ENCODE measurements around the gene AHCY. TPM values are rescaled to one million over a fixed set of nuclear protein-coding genes. Genes with fewer than 3 reads are reported as not detected.
"Not testable (repeated sequence)": the region's sequence is repeated elsewhere in the genome, so short reads cannot be mapped to it uniquely, and the experiment has no call there.

AHCY gene
- polyA plus RNA-seq, 1 donor from 2014 or later = 27.3 TPM

DNA sequence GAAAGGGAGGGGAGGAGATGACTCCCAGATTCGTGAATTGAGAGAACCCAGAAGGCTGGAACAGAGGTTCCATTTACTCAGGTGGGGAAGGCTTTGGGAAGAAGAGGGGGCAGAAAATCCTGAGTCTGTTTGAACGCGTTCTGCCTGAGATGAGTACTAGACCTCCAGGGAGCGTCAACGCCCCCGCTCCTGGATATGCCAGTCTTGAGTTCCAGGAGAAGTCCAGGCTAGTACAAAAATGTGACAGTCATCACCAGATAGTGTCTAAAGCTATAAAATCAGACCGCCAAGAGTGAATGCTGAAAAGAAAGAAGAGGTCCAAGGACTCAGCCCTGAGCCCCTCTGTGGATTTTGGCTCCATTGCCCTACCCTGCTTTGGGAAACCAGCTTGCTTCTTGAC, 8.6 kb downstream of the AHCY start:
- Mint-ChIP-seq H3K4me1 (no peaks in the 10 kb centered on the region), H3K36me3 (peaks cover 13% of the 10 kb centered on the region), H3K4me3 (no peak overlapping the region), H3K9me3 (no peaks in the 10 kb centered on the region), H3K27me3 (no peaks in the 10 kb centered on the region), H3K27ac (no peak overlapping the region)

DNA sequence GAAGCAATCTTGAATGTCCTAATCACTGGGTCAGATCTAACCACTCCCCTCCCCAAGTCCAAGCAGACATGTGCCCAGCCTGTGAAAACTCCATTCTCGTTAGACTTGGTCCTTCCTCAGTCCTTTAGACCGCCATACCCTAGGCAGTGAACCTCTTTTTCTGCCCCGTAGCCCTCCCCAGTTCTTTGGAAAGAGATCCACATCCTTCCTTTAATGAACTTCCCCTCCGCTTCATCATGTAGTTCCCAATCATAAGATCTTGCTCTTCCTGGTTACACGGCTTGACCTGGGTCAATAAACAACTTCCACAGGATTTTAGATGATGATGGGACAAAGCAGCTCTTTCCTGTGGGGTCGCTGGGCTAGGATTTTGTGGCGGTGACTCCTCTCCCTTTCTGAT, 9.6 kb downstream of the AHCY start:
- Mint-ChIP-seq H3K36me3 (peaks cover 13% of the 10 kb centered on the region), H3K27ac (peak overlapping the region in 2 of 3 donors; percentile 14 to 91)

DNA sequence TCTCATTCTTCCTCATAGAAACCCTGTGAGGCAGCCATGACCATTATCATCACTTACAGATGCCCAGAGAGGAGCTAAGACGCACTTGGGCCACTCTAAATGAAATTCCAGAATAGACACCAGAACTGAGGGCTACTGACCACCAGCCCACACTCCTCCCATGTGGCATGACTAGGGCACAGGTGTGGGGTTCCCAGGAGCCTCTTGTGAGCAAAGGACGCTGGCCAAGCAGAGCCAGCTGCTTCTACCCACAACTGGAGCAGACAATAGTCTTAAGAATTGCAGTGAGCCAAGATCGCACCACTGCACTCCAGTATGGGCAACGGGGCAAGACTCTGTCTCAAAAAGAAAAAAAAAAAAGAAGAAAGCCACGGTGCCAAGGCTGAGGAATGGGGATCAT, 10.0 kb downstream of the AHCY start:
- Mint-ChIP-seq H3K27ac (peak overlapping the region in 1 of 3 donors; percentile 91), H3K9me3 (no peaks in the 10 kb centered on the region), H3K4me3 (no peak overlapping the region), H3K36me3 (peaks cover 13% of the 10 kb centered on the region), H3K27me3 (no peaks in the 10 kb centered on the region), H3K4me1 (no peaks in the 10 kb centered on the region)

More for the DNA sequence above, 9.6 kb downstream of the AHCY start:
- Mint-ChIP-seq H3K27me3 (no peaks in the 10 kb centered on the region), H3K4me1 (no peaks in the 10 kb centered on the region), H3K9me3 (no peaks in the 10 kb centered on the region), H3K4me3 (no peak overlapping the region)

DNA sequence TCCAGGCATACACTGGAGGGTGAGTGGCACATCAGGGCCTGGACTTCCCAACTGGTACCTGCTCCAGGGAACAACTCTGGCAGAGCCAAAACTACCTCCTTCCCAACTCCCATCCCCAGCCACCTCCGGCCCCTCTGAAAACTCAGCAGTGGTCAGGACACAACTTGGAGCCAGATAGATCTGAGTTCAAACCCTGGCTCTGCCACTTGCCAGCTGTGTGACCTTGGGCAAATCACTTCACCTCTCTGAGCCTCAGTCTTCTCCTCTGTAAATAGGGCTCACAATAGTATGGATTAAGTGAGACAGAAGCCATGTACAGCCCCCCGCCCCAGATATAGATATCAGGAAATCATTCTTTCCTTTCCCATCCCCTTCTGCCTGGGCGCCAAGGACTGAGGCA, 10.7 kb downstream of the AHCY start:
- Mint-ChIP-seq H3K4me1 (no peaks in the 10 kb centered on the region), H3K4me3 (no peak overlapping the region), H3K9me3 (no peaks in the 10 kb centered on the region), H3K27ac (no peak overlapping the region), H3K27me3 (no peaks in the 10 kb centered on the region), H3K36me3 (peaks cover 16% of the 10 kb centered on the region)

DNA sequence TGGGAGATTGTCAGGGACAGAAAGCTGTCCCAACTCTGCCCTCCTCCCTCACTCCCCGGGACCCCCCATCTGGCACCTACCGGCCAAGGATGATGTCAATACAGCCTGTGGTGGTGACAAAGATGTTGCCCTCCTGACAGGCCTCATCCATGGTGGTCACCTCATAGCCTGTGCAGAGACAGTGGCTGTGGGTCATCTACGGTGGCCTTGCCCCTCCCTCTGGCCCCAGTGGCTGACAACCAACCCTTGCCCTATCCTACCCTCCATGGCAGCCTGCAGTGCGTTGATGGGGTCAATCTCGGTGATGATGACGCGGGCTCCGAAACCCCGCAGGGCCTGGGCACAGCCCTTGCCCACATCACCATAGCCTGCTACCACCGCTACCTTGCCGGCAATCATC, 12.7 kb downstream of the AHCY start:
- Mint-ChIP-seq H3K4me3 (no peak overlapping the region), H3K27ac (no peak overlapping the region), H3K36me3 (peaks cover 17% of the 10 kb centered on the region)

DNA sequence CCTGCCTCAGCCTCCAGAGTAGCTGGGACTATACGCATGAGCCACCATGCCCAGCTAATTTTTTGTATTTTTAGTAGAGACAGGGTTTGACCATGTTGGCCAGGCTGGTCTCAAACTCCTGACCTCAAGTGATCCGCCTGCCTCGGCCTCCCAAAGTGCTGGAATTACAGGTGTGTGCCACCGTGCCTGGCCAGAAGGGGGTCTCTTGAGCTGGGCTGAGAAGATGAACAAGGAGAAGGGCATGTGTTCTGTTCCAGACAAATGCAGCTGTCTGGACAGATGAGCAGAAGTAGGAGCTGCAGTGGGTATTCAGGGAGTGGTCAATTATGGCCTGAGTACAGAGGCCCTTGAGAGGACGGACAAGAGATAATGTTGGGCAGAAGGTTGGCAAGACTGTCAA, 15.7 kb downstream of the AHCY start:
- not testable (repeated sequence) for H3K9me3 Mint-ChIP-seq, H3K27me3 Mint-ChIP-seq, H3K4me1 Mint-ChIP-seq, H3K4me3 Mint-ChIP-seq
- H3K27ac Mint-ChIP-seq = peak overlapping the region in 1 of 3 donors; percentile 73
- peaks cover 19% of the 10 kb centered on the region for H3K36me3 Mint-ChIP-seq

More for the DNA sequence above, 12.7 kb downstream of the AHCY start:
- Mint-ChIP-seq H3K27me3 (no peaks in the 10 kb centered on the region), H3K4me1 (no peaks in the 10 kb centered on the region), H3K9me3 (no peaks in the 10 kb centered on the region)

DNA sequence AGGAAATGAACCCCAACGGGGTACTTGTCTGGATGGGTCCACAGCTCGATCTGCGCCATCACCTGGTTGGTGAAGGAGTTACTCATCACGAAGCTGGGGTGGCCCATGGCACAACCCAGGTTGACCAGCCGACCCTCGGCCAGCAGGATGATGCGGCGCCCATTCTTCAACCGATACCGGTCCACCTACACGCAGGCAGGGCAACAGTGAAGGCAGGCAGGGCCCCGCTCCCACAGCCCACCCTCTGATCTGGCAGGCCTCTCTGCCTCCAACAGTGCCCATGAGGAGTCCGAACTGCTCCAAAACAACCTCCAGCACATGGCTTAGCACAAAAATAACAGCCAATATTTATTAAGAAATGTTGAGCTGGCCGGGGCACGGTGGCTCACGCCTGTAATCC, 17.7 kb downstream of the AHCY start:
- Mint-ChIP-seq H3K27ac (no peak overlapping the region), H3K36me3 (peaks cover 12% of the 10 kb centered on the region), H3K27me3 (no peaks in the 10 kb centered on the region)

DNA sequence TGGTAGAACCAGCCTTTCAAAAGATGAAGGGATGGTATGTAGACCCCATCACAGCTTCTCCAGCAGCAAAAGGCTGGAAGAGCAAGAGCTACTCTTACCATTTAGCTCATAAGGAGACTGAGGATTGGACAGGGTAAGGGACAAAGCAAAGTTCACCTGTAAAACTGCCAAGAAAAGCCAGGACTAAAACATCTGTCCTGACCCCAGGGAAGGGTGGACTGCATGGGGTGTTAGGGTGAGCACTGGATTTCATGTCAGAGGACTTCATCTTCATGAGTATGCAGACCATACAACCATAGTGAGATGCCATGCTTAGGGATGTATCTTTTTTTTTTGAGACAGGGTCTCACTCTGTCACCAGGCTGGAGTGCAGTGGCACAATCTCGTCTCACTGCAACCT, 19.3 kb downstream of the AHCY start:
- Mint-ChIP-seq H3K4me1 (no peaks in the 10 kb centered on the region), H3K27ac (no peak overlapping the region), H3K9me3 (no peaks in the 10 kb centered on the region), H3K4me3 (no peak overlapping the region), H3K36me3 (peaks cover 13% of the 10 kb centered on the region), H3K27me3 (no peaks in the 10 kb centered on the region)

More for the DNA sequence above, 17.7 kb downstream of the AHCY start:
- Mint-ChIP-seq H3K4me3 (no peak overlapping the region), H3K4me1 (no peaks in the 10 kb centered on the region), H3K9me3 (no peaks in the 10 kb centered on the region)

DNA sequence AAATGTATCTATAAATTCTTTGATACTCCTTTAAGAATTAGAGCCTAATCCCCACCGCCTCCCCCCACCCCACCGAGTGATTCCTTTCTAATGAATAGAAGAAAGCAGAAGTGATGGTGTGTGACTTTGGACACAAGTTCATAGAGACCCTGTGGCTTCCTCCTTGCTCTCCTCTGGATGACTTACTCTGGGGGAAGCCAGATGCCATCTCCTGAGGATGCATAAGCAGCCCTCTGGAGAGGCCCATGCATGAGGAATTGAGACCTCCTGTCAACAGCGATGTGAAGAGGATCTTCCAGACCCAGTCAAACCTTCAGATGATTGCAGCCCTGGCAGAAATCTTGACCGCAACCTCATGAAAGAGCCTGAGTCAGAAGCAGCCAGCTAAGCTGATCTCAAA, 21.1 kb downstream of the AHCY start:
- no peak overlapping the region for H3K27ac Mint-ChIP-seq
- H3K4me1 Mint-ChIP-seq = no peaks in the 10 kb centered on the region
- H3K36me3 Mint-ChIP-seq = peaks cover 12% of the 10 kb centered on the region
- H3K9me3 Mint-ChIP-seq = no peaks in the 10 kb centered on the region
- H3K4me3 Mint-ChIP-seq = no peak overlapping the region
- H3K27me3 Mint-ChIP-seq = no peaks in the 10 kb centered on the region

DNA sequence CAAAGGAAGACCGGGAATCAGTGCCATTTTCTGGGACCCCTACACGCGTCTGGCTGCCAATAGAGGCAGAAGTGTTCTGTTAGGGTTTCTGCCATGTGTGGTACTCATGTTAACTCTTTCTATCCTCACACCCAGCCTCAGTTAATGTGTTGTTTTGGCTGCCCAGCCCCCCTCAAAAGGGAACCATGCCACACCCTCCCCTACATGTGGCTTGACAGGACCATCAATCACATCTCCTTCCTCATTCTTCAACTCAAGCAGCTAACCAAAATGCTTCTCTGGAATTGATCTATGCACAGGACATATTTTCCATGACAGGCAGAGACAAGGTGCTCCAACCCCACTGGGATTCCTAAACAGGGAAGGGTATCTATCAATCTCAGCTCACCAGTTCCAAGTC, 22.0 kb downstream of the AHCY start:
- Mint-ChIP-seq H3K27me3 (no peaks in the 10 kb centered on the region), H3K4me1 (no peaks in the 10 kb centered on the region), H3K4me3 (no peak overlapping the region), H3K36me3 (peaks cover 12% of the 10 kb centered on the region), H3K9me3 (no peaks in the 10 kb centered on the region), H3K27ac (no peak overlapping the region)

DNA sequence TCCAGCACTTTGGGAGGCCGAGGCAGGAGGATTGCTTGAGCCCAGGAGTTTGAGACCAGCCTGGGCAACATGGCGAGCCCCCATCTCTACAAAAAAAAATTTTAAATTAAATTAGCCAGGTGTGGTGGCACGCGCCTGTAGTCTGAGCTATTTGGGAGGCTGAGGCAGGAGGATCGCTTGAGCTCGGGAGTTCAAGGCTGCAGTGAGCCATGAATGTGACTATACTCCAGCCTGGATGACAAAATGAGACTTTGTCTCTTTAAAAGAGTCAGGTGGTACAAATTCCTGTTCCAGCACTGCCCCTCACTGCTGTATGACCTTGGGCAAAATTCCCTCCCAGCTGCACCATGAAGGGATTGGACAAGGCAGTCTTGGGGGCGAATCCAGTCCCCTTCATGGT, 28.5 kb downstream of the AHCY start:
- Mint-ChIP-seq H3K9me3 (no peaks in the 10 kb centered on the region), H3K4me1 (peaks cover 0 to 4% (median 3%) of the 10 kb centered on the region in 3 donors), H3K27ac (no peak overlapping the region), H3K36me3 (peaks cover 18% of the 10 kb centered on the region), H3K4me3 (no peak overlapping the region), H3K27me3 (no peaks in the 10 kb centered on the region)

DNA sequence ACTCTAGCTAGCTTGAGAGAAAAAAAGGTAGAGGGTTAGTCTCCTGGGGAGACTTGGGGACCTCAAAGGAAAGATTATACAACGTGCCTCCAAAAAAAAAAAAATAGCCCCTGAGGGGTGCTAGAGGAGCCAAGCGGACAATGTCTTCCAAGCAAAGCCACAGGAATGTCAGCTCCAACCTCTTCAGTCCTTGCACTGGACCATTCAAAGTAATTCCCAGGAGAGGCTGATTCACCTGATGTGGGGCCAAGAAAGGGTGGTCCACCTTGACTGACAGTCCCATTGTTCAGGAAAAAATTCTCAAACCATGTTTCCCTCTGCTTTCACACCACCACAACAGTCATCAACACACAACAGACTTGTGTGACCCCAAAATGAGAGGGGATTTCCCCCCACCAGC, 31.2 kb downstream of the AHCY start:
- H3K9me3 Mint-ChIP-seq = no peaks in the 10 kb centered on the region
- H3K4me1 Mint-ChIP-seq = peaks cover 3 to 6% (median 3%) of the 10 kb centered on the region in 3 donors
- peaks cover 15% of the 10 kb centered on the region for H3K36me3 Mint-ChIP-seq
- H3K4me3 Mint-ChIP-seq = peak overlapping the region in 1 of 4 donors; percentile 65
- H3K27me3 Mint-ChIP-seq = peaks cover 2% of the 10 kb centered on the region
- no peak overlapping the region for H3K27ac Mint-ChIP-seq

DNA sequence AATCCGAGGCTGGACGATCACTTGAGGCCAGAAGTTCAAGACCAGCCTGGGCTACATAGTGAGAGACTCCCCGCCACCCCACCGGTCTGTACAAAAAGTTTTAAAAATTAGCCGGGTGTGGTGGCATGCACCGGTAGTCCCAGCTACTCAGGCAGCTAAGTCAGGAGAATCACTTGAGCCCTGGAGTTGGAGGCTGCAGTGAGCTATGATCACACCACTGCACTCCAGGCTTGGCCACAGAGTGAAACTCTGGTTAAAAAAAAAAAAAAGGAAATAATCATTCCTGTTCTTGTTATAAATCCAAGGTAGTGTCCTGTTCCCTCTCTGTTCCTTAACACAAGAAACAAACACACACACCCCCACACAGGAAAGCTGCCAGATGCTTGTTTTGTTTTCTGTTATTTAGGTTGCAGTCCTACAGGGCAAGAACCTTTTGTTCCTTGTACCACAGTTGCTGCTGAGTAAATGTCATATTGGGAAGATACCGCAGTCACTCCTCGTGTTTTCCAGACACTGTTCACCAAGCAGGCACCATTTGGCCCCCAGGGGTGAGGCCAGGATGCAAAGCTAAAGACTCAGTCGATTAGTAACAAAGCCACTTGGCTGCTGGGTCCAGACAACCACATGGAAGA, 33.0 kb downstream of the AHCY start:
- Mint-ChIP-seq H3K4me1 (peaks cover 3 to 7% (median 3%) of the 10 kb centered on the region in 3 donors), H3K4me3 (peak overlapping the region in 1 of 4 donors; percentile 84), H3K27me3 (peaks cover 2% of the 10 kb centered on the region), H3K36me3 (peaks cover 12% of the 10 kb centered on the region), H3K9me3 (no peaks in the 10 kb centered on the region), H3K27ac (no peak overlapping the region)

DNA sequence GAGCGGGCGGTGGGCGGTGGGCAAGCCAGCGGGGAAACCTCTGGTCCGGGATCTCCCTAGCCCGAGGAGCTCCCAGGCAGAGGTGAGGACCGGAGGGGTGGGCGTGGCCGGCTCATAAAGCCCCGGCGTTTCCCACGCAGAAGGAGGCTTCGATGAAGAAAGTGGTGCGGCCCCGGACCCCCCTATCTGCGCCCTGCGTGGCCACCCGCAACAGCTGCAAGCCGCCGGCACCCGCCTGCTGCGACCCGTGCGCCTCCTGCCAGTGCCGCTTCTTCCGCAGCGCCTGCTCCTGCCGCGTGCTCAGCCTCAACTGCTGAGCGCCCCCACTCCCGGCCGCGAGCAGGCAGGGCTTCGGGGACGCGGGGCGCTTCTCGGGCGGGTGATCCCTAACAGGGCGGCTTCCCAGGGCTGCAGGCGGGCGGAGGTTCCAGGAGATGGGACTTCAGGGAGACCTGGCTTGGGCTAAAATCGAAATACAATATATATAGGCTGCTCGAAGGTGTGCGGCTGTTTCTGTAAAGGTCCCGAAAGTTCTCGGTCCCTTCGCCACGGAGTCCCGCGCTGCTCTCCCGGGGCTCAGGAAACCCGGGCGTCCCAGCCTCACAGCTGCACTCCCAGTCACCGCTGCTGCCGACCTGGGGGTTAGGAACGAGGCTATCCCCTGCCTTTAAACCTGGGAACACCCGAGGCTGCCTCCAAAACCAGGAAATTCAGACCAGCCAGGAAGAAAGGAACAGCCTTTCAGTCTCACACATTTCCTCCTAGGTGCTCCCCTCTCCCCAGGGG, 34.1 kb downstream of the AHCY start:
- Mint-ChIP-seq H3K9me3 (no peaks in the 10 kb centered on the region), H3K36me3 (peaks cover 8% of the 10 kb centered on the region), H3K27ac (no peak overlapping the region), H3K27me3 (peaks cover 2% of the 10 kb centered on the region), H3K4me1 (peaks cover 0 to 7% (median 3%) of the 10 kb centered on the region in 3 donors), H3K4me3 (peak overlapping the region; percentile 46 to 84 (median 62))

DNA sequence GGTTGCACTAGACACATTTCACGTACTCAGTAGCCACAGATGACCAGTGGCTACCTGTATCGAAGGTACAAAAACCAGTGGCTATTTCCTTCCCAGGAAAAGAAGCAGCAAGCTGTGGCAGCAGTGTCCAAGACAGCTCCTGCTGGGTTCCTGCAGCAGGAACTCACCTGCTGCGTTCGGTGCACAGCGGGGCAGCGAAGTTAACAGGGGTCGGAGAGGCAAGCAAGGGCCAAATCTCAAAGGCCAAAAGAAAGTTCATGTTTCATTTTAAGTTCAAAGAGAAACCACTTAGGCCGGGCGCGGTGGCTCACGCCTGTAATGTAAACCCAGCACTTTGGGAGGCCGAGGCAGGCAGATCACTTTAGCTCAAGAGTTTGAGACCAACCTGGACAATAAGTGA, 35.0 kb downstream of the AHCY start:
- H3K36me3 Mint-ChIP-seq = peaks cover 5% of the 10 kb centered on the region
- peaks cover 0 to 7% (median 3%) of the 10 kb centered on the region in 3 donors for H3K4me1 Mint-ChIP-seq
- no peak overlapping the region for H3K27ac Mint-ChIP-seq
- H3K9me3 Mint-ChIP-seq = no peaks in the 10 kb centered on the region
- peak overlapping the region in 1 of 4 donors; percentile 52 for H3K4me3 Mint-ChIP-seq
- peaks cover 2% of the 10 kb centered on the region for H3K27me3 Mint-ChIP-seq

DNA sequence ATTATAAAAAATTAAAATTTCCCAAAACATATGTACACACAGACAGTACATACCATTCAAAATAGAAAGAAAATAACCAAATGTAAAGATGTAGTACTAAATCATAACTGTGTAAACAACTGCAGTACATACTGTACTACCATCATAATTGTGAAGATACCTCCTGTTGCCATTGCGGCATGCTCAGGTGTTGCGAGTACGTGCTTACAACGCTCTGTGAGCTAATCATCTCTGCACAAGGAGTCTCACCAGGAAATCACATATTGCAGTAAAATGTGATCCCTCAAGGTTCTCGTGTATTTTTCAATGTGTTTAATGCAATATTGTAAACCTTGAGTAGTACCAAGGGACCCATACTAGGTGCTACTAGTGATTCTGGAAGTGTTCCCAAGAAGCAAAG, 39.0 kb downstream of the AHCY start:
- H3K4me3 Mint-ChIP-seq = no peak overlapping the region
- peaks cover 7% of the 10 kb centered on the region for H3K36me3 Mint-ChIP-seq
- peaks cover 0 to 3% (median 2%) of the 10 kb centered on the region in 3 donors for H3K4me1 Mint-ChIP-seq
- H3K27ac Mint-ChIP-seq = no peak overlapping the region
- peaks cover 2% of the 10 kb centered on the region for H3K27me3 Mint-ChIP-seq
- no peaks in the 10 kb centered on the region for H3K9me3 Mint-ChIP-seq
